K562 (cell line): ENCODE data around the gene NOP16. TPM values are rescaled to one million over a fixed set of nuclear protein-coding genes. Genes with fewer than 3 reads are reported as not detected.

Experiments used
- ATAC-seq: fragments of 200-7000 bp; cut with Tn5 transposase; 3 replicates; pipeline ENCODE4 v1.9.1; 2020; ENCODE audit warnings: moderate library complexity
- BruUV-seq: library from RNA; stranded (reverse); fragments of 400-500 nt; replicated peaks from 2 replicates; lab custom pipeline; 2021; lab: Mats Ljungman, UMichigan
- CTCF ChIA-PET: fragments of 300-600 bp; formaldehyde crosslinking; extraction: SDS; loops from one replicate; lab custom pipeline; 2021; ENCODE audit warnings: low intra/inter-chr PET ratio; lab: Yijun Ruan, JAX
- POLR2A ChIA-PET: fragments of 300-600, 350-650 bp; sonication (Branson Sonifier 250); formaldehyde crosslinking; extraction: SDS; loops from one replicate; lab custom pipeline; 2021; ENCODE audit warnings: antibody characterized with exemption, inconsistent platforms; lab: Yijun Ruan, JAX
- DNase-seq, 4 experiments: peaks; one replicate each; pipeline versions ENCODE4 v3.0.0 to v3.0.0-alpha.2; 2011 to 2018; ENCODE audit warnings: low spot score in 3 of 4, mixed read lengths in 3 of 4; ENCODE audit errors: extremely low read depth in 1 of 4
- FAIRE-seq: peaks from 2 replicates; lab custom pipeline; 2011; peaks lifted over from hg19 to GRCh38; lab: Jason Lieb, UNC
- H2AFZ ChIP-seq: 2 replicates; pipeline ENCODE4 v1.6.0; 2011; ENCODE audit warnings: low read depth, low read length, control low read depth, inconsistent platforms
- H3K27ac ChIP-seq: fragments of 200-600 bp; 3 replicates; pipeline ENCODE4 v1.8.0; 2011; ENCODE audit warnings: low read depth, mild to moderate bottlenecking, control low read depth, inconsistent platforms, low read length, moderate library complexity, mixed read lengths; ENCODE audit errors: extremely low read depth
- H3K27me3 ChIP-seq, 2 experiments: fragments of 300-600 bp in 1 of 2; 2 replicates in 1 of 2; 3 replicates in 1 of 2; pipeline versions ENCODE4 v1.6.0 to v1.8.0; 2011; ENCODE audit warnings: inconsistent platforms in 2 of 2, low read length in 2 of 2, mild to moderate bottlenecking in 1 of 2, mixed read lengths in 1 of 2, moderate library complexity in 1 of 2; ENCODE audit not compliant: control insufficient read depth in 2 of 2, insufficient read depth in 2 of 2
- H3K36me3 ChIP-seq: fragments of 300-600 bp; 3 replicates; pipeline ENCODE4 v1.8.0; 2011; ENCODE audit warnings: mild to moderate bottlenecking, low read length, inconsistent platforms; ENCODE audit not compliant: control insufficient read depth, insufficient read depth
- H3K4me1 ChIP-seq, 2 experiments: fragments of 200-600 bp in 1 of 2; replicated peaks in 1 of 2; 2 replicates in 1 of 2; 3 replicates in 1 of 2; pipeline versions ENCODE4 v1.5.1 to v1.8.0; 2011; ENCODE audit warnings: inconsistent platforms in 2 of 2, low read length in 2 of 2, mild to moderate bottlenecking in 1 of 2, mixed read lengths in 1 of 2, moderate library complexity in 1 of 2; ENCODE audit not compliant: control insufficient read depth in 2 of 2, insufficient read depth in 2 of 2
- H3K4me2 ChIP-seq: 2 replicates; pipeline ENCODE4 v1.6.1; 2011; ENCODE audit warnings: low read length, control low read depth, inconsistent platforms, mixed read lengths; ENCODE audit not compliant: insufficient read depth
- H3K4me3 ChIP-seq: fragments of 200-600 bp; sonication (generic), shearing (Covaris generic); 2 replicates; pipeline ENCODE4 v1.5.1; 2016; ENCODE audit warnings: control low read depth, inconsistent platforms
- H3K79me2 ChIP-seq: fragments of 200-600 bp; 3 replicates; pipeline ENCODE4 v1.8.0; 2011; ENCODE audit warnings: low read length, inconsistent platforms; ENCODE audit not compliant: control insufficient read depth, insufficient read depth
- H3K9ac ChIP-seq, 2 experiments: 2 replicates each; pipeline versions ENCODE4 v1.6.0 to v1.6.1; 2011; ENCODE audit warnings: low read depth in 2 of 2, low read length in 2 of 2, control low read depth in 1 of 2, inconsistent platforms in 1 of 2, mild to moderate bottlenecking in 1 of 2, mixed read lengths in 1 of 2; ENCODE audit not compliant: insufficient read depth in 1 of 2
- H3K9me1 ChIP-seq: one replicate; pipeline ENCODE4 v1.6.0; 2011; ENCODE audit warnings: inconsistent platforms, mild to moderate bottlenecking, low read length, moderate library complexity; ENCODE audit not compliant: control insufficient read depth, insufficient read depth
- H3K9me3 ChIP-seq: replicated peaks from 2 replicates; pipeline ENCODE4 v1.5.1; 2011; ENCODE audit warnings: low read depth, low read length, inconsistent platforms; ENCODE audit not compliant: control insufficient read depth, insufficient read depth
- H4K20me1 ChIP-seq: replicated peaks from 2 replicates; pipeline ENCODE4 v1.6.1; 2011; ENCODE audit warnings: low read length, inconsistent platforms, mixed read lengths; ENCODE audit not compliant: control insufficient read depth, insufficient read depth
- CHD2 ChIP-seq: IDR thresholded peaks from 2 replicates; pipeline ENCODE4 v1.6.1; 2011; ENCODE audit warnings: low read depth, low read length
- ETV1 ChIP-seq: fragments of 450-650 bp; conservative IDR thresholded peaks from 2 replicates; pipeline ENCODE4 v1.6.1; 2016; ENCODE audit warnings: missing genetic modification characterization, control low read depth, low read depth, missing compliant biosample characterization
- GATA2 ChIP-seq: sonication (generic); formaldehyde crosslinking; IDR thresholded peaks from 2 replicates; pipeline ENCODE4 v1.4.0; 2020; ENCODE audit warnings: mild to moderate bottlenecking, missing genetic modification reagents
- HNRNPK ChIP-seq: fragments of 200-400 bp; formaldehyde crosslinking; IDR thresholded peaks from one replicate; pipeline ENCODE4 v1.6.1; 2018; ENCODE audit warnings: mild to moderate bottlenecking, low read depth, low read length; ENCODE audit not compliant: poor library complexity, severe bottlenecking
- KDM4B ChIP-seq, 2 experiments: fragments of 450-650 bp in 1 of 2; sonication (generic) in 1 of 2; IDR thresholded peaks; 2 replicates each; pipeline ENCODE4 v1.6.1; 2016 to 2017; ENCODE audit warnings: borderline replicate concordance in 2 of 2, antibody characterized with exemption in 1 of 2, low read depth in 1 of 2, mild to moderate bottlenecking in 1 of 2
- MTA2 ChIP-seq: fragments of 450-650 bp; IDR thresholded peaks from 2 replicates; pipeline ENCODE4 v1.6.1; 2016; ENCODE audit warnings: low read depth
- POLR2AphosphoS2 ChIP-seq: IDR thresholded peaks from 2 replicates; pipeline ENCODE4 v1.6.1; 2012; ENCODE audit warnings: low read length, improper control_type of control experiment
- POLR2AphosphoS5 ChIP-seq: IDR thresholded peaks from 2 replicates; pipeline ENCODE4 v1.6.1; 2011; ENCODE audit warnings: mild to moderate bottlenecking, low read depth, low read length, moderate library complexity; ENCODE audit not compliant: control insufficient read depth, insufficient read depth
- RCOR1 ChIP-seq, 2 experiments: IDR thresholded peaks; 2 replicates each; pipeline ENCODE4 v1.6.1; 2012; ENCODE audit warnings: low read depth in 2 of 2, low read length in 2 of 2, borderline replicate concordance in 1 of 2, improper control_type of control experiment in 1 of 2
- SRSF3 ChIP-seq: fragments of 200-400 bp; formaldehyde crosslinking; IDR thresholded peaks from 2 replicates; pipeline ENCODE4 v1.6.1; 2016; ENCODE audit warnings: mild to moderate bottlenecking, low read length, moderate library complexity; ENCODE audit not compliant: insufficient read depth
- TEAD4 ChIP-seq, 2 experiments: sonication (generic) in 1 of 2; formaldehyde crosslinking in 1 of 2; IDR thresholded peaks; 2 replicates each; pipeline versions ENCODE4 v1.6.1 to v1.8.0; 2012 to 2022; ENCODE audit warnings: borderline replicate concordance in 1 of 2, inconsistent platforms in 1 of 2, low read length in 1 of 2, mild to moderate bottlenecking in 1 of 2, missing genetic modification reagents in 1 of 2
- ZNF253 ChIP-seq: fragments of 250-450 bp; sonication (Bioruptor Pico); conservative IDR thresholded peaks from 2 replicates; pipeline ENCODE4 v1.6.1; 2021; ENCODE audit warnings: mild to moderate bottlenecking
- WGBS: fragments of 100-300 bp; shearing (Covaris generic); methylation state at CpG from one replicate; pipeline ENCODE4 v1.1.6; 2016; ENCODE audit warnings: low coverage, mixed read lengths; ENCODE audit not compliant: insufficient coverage; ENCODE audit errors: missing lambda C conversion rate; 5-methylcytosine and 5-hydroxymethylcytosine counted together
- in situ Hi-C: fragments of 300-500 bp; cut with MboI; formaldehyde crosslinking; loops from 4 replicates; pipeline ENCODE4 v1.15.0; 2018; ENCODE audit warnings: inconsistent platforms, mixed read lengths
- intact Hi-C: fragments of 100-400 bp; cut with micrococcal nuclease; formaldehyde crosslinking; loops from 2 replicates; pipeline ENCODE4 v1.14.2; 2022
- polyA plus RNA-seq, 8 experiments: library from polyadenylated mRNA; depleted of rRNA in 4 of 8; stranded (reverse) in 5 of 8; unstranded in 3 of 8; fragments of >200 nt; fragmentation: Nextera tagmentation in 2 of 8; fragmentation: Illumina TruSeq in 1 of 8; extraction: Ambion mirVana in 2 of 8; extraction: Trizol in 1 of 8; gene quantifications; 2 replicates each; pipeline versions ENCODE4 v1.2.1 to v1.2.3, GENCODE V29; 2011 to 2014; ENCODE audit warnings: inconsistent platforms in 1 of 8, missing spikeins in 1 of 8
- total RNA-seq, 7 experiments: library from RNA; depleted of rRNA in 6 of 7; stranded (reverse); fragments of >200 nt in 6 of 7; fragmentation: Illumina TruSeq in 2 of 7; extraction: Trizol in 2 of 7; gene quantifications; 2 replicates each; pipeline versions ENCODE4 v1.2.1 to v1.2.3, GENCODE V29; 2011 to 2021; ENCODE audit warnings: low replicate concordance in 1 of 7
- TF ChIP-seq, protein P1 (sequence below): sonication (generic); formaldehyde crosslinking; IDR thresholded peaks from 2 replicates; pipeline ENCODE4 v1.9.0; 2022; ENCODE audit warnings: mild to moderate bottlenecking, missing genetic modification reagents
- TF ChIP-seq, protein P2 (sequence below): IDR thresholded peaks from 3 replicates; pipeline ENCODE4 v1.6.1; 2011; ENCODE audit warnings: borderline replicate concordance, mild to moderate bottlenecking; ENCODE audit not compliant: insufficient read length, insufficient read depth

The NOP16 gene
- total and polyA plus RNA-seq, 9 of the 15 experiments (the other 6 are each of a cell fraction or from before 2014, with no cell fraction given) = 92.5 to 342 (median 148) TPM

DNA sequence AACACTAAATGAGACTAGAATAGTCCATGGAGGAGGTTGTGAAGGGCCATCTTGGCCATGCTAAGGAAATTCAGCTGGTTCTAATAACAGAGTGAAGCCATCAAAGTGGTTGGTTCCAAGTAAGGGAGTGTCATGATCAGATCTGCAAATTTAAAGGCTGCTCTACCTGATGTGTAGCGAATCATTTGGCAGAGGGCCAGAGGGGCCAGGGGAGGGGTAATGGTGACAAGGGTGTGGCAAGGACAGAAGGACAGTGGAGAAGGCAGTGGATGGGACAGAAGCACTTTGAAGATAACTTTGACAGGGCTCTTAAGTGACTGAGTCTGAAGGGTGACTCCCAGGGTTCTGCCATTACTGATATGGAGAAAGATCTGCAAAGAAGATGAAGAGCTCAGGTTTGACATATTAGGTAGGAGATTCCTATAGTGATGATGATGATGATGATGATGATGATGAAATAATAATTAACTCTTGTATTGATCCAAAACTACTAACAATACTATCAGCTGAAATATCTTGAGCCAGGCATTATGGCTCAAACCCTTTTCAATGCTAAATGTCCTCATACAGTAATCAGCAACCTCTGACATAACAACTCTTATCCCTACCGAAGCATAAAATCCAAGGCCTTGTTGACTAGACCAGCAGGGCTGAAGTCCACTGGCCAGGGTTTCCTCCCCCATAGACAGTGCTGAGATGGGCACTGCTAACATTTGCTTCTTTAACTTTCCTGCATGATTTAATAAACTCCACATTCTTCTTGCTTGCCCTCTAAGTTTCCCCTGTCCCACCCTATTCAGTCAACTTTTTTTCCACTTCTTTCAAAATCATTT is 46.9 kb downstream of the NOP16 start (continued):
- TF ChIP-seq SRSF3 (no peak), POLR2AphosphoS5 (no peak), ETV1 (tag) (no peak), MTA2 (0 out of 2 replicates have a peak, but pooled peaks have one; percentile 24), ZNF253 (CRISPR knock-in tag) (no peak), HNRNPK (no peak)
- TF ChIP-seq, protein P1, sequence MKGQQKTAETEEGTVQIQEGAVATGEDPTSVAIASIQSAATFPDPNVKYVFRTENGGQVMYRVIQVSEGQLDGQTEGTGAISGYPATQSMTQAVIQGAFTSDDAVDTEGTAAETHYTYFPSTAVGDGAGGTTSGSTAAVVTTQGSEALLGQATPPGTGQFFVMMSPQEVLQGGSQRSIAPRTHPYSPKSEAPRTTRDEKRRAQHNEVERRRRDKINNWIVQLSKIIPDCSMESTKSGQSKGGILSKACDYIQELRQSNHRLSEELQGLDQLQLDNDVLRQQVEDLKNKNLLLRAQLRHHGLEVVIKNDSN = no peak

DNA sequence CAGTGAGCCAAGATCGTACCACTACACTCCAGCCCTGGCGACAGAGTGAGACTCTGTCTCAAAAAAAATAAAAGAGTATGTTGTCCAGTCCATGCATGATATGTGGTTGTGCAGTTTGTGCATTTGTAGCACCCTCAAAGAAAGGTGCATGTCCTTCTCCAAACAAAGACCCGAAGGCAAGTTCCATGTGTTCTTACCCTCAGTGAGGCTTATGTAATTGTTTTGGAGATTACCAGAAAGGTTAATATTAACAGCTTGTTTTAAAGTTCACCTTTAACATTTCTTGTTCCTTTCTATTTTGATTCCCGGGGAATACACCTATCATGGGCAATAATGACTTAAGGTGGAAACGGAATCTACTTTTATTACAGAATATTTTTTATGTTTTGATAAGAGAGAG is 49.1 kb downstream of the NOP16 start:
- FAIRE-seq (no peak), DNase-seq (no peak), ATAC-seq (no peak)
- ChIA-PET POLR2A (interaction anchor here (1.2 to 1.3 kb wide), 2 partner anchors 9 to 20 kb away, joined by 4 read pairs; no protein-coding TSS in a partner anchor), CTCF (no interaction called here)
- Histone ChIP-seq H3K27ac (no peak overlapping the region), H2AFZ (no peak overlapping the region), H3K9me3 (no peaks in the 10 kb centered on the region), H3K4me3 (no peak overlapping the region), H3K27me3 (no peaks in the 10 kb centered on the region), H3K36me3 (peaks cover 51% of the 10 kb centered on the region), H3K4me2 (no peak overlapping the region), H4K20me1 (no peaks in the 10 kb centered on the region), H3K4me1 (peaks cover 4 to 9% of the 10 kb centered on the region in 2 experiments; a peak in 4 of 5 replicates), H3K9ac (no peak overlapping the region), H3K79me2 (no peaks in the 10 kb centered on the region), H3K9me1 (peaks cover 4% of the 10 kb centered on the region)
- BruUV-seq = no TSS peak
- intact Hi-C loops = no loop called here
- TF ChIP-seq GATA2 (CRISPR knock-in tag) = no peak
- TF ChIP-seq, protein P2, sequence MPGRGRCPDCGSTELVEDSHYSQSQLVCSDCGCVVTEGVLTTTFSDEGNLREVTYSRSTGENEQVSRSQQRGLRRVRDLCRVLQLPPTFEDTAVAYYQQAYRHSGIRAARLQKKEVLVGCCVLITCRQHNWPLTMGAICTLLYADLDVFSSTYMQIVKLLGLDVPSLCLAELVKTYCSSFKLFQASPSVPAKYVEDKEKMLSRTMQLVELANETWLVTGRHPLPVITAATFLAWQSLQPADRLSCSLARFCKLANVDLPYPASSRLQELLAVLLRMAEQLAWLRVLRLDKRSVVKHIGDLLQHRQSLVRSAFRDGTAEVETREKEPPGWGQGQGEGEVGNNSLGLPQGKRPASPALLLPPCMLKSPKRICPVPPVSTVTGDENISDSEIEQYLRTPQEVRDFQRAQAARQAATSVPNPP = no peak
- no peak for TF ChIP-seq KDM4B (IDR thresholded peaks at IDR 0.05; ENCODE audit: borderline replicate concordance in 2 of 2, low read depth in 1 of 2)
- TF ChIP-seq POLR2AphosphoS2 = no peak
- TF ChIP-seq CHD2 = no peak
- no peak for TF ChIP-seq TEAD4 (IDR thresholded peaks at IDR 0.05; ENCODE audit: low read length)
- no peak for TF ChIP-seq TEAD4 (CRISPR knock-in tag; IDR thresholded peaks at IDR 0.05; ENCODE audit: borderline replicate concordance)
- no peak for TF ChIP-seq RCOR1 (IDR thresholded peaks at IDR 0.05; ENCODE audit: borderline replicate concordance in 1 of 2, low read depth in 2 of 2, low read length in 2 of 2)
- in situ Hi-C loops = no loop called here
- 84% methylated on average over 5 of the region's 5 CpGs for WGBS
